Epithelial cell of proximal tubule (primary cell): ENCODE data around the gene PCNX2. TPM values are rescaled to one million over a fixed set of nuclear protein-coding genes. Genes with fewer than 3 reads are reported as not detected.
"Not testable (repeated sequence)": the region's sequence is repeated elsewhere in the genome, so short reads cannot be mapped to it uniquely, and the experiment has no call there.

Experiments used
- DNase-seq: peaks from one replicate; pipeline ENCODE4 v3.0.0-alpha.2; 2011; ENCODE audit warnings: low read depth
- H3K4me3 ChIP-seq: 2 replicates; pipeline ENCODE4 v1.5.1; 2011; ENCODE audit warnings: low read depth, mild to moderate bottlenecking, low read length
- CTCF ChIP-seq: conservative IDR thresholded peaks from 2 replicates; pipeline ENCODE4 v1.5.1; 2012; ENCODE audit warnings: low read depth, mild to moderate bottlenecking, low read length
- total RNA-seq: library from RNA; depleted of rRNA; stranded (reverse); fragments of >200 nt; gene quantifications from 2 replicates; pipeline ENCODE4 v1.2.3, GENCODE V29; 2015

The PCNX2 gene
- total RNA-seq, 1 donor from 2014 or later: 11.4 TPM

GRCh38 chr1:233004451-233004850, 291.1 kb downstream of the PCNX2 start:
- DNase-seq: no peak
- no peak for TF ChIP-seq CTCF
- H3K4me3 ChIP-seq: no peak overlapping the region

- not testable (repeated sequence) for DNase-seq, H3K4me3 ChIP-seq
These were observed 291.9 kb downstream of the PCNX2 start for GRCh38 chr1:233003638-233004037.

- no peak overlapping the region for H3K4me3 ChIP-seq
- no peak for DNase-seq
- no peak for TF ChIP-seq CTCF
These were observed 295.4 kb downstream of the PCNX2 start for GRCh38 chr1:232999956-233000625.

GRCh38 chr1:232998646-232999045, 296.9 kb downstream of the PCNX2 start:
- TF ChIP-seq CTCF: no peak
- no peak for DNase-seq
- H3K4me3 ChIP-seq: no peak overlapping the region

GRCh38 chr1:232998138-232998537, 297.4 kb downstream of the PCNX2 start:
- no peak overlapping the region for H3K4me3 ChIP-seq
- DNase-seq: no peak
- TF ChIP-seq CTCF: no peak

- TF ChIP-seq CTCF: no peak
- DNase-seq: no peak
- H3K4me3 ChIP-seq: no peak overlapping the region
These were observed 299.4 kb downstream of the PCNX2 start for GRCh38 chr1:232996143-232996542.

GRCh38 chr1:232995189-232995588, 300.3 kb downstream of the PCNX2 start:
- no peak for TF ChIP-seq CTCF
- no peak for DNase-seq
- no peak overlapping the region for H3K4me3 ChIP-seq

- no peak for DNase-seq
- no peak for TF ChIP-seq CTCF
- H3K4me3 ChIP-seq: no peak overlapping the region
These were observed 302.0 kb downstream of the PCNX2 start for GRCh38 chr1:232993555-232993954.
